Activated T-cell treated with anti-CD3 and anti-CD28 coated beads, Interleukin-2, amount 50 U/mL, for 48 hours (primary cell): Measurements from ENCODE around the gene FOXP3.

Source experiments
- DNase-seq, 2 experiments: peaks; one replicate each; pipeline ENCODE4 v3.0.0-alpha.2; 2020

The FOXP3 gene

GRCh38 chrX:49247916-49248811, 16.3 kb downstream of the FOXP3 start:
- no peak for DNase-seq

- no peak for DNase-seq
Measured at GRCh38 chrX:49247346-49247745, 17.2 kb downstream of the FOXP3 start.

DNA sequence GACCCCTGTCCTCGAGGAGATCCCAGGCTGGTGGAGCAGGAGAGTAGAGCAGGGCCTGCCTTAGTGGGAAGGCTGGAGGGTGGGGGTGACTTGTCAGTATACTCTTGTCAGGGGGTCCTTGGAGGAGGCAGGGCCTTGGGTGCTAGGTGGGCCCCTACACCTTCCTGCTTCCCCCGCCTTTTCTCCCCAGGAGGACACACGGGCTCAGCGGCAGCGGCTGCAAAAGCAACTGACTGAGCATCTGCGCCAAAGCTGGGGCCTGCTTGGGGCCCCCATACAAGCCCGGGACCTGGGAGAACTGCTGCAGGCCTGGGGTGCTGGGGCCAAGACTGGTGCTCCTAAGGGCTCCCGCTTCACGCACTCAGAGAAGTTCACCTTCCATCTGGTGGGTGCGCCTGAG, 18.0 kb downstream of the FOXP3 start:
- no peak for DNase-seq

DNA sequence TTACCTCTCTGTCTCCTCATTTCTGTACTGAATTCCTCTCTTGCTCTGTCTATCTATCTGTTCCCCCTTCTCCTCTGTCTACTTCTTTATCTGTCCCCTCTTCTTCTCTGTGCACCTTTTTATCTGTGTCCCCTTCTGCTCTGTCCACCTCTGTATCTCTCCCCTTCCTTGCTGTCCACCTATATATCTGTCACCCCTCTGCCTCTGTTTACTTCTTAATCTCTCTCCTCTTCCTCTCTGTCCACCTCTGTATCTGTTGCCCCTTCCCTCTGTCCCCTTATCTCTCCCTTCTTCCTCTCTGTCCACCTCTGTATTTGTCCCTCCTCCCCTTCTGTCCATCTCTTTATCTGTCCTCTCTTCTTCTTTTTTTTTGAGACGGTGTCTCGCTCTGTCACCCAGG, 20.3 kb downstream of the FOXP3 start:
- no peak for DNase-seq

DNA sequence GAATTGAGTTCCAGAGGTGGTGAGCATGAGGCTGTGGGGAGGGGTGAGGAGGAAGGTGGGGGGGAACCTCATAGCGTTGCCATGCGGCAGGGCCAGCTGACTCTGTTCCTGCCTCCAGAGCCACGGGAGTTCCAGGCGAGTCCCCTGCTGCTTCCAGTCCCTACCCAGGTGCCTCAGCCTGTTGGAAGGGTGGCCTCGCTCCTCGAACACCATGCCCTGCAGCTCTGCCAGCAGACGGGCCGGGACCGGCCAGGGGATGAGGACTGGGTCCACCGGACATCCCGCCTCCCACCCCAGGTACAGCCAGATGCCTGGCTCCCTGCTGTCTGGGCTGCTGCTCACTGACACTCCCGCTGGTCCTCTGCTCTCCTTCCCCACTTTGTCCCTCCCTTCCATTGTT, 21.3 kb downstream of the FOXP3 start:
- no peak for DNase-seq

DNA sequence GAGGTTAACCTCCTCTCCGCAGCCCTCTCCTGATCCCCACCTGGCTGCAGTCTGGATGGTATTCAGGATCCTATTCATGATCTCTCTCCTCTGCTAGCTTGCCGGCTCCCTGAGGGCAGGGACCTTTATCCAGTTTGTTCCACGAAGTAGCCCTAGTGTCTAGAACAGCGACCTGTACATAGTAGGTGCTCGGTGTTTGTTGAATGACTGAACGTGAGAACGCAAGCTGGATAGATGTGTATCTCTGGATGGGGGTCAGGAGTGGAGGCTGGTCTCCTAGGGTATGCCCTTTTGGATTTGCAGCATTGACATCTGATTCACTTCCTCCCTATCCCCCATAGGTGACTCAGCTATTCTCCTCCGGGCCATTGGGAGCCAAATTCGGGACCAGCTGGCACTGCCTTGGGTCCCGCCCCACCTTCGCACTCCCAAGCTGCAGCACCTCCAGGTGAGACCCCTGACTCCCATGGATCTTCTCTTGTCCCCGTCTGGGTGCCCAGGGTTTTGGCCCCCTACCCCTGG, 21.9 kb downstream of the FOXP3 start:
- no peak for DNase-seq

GRCh38 chrX:49238735-49239134, 25.8 kb downstream of the FOXP3 start:
- DNase-seq, result no peak

DNA sequence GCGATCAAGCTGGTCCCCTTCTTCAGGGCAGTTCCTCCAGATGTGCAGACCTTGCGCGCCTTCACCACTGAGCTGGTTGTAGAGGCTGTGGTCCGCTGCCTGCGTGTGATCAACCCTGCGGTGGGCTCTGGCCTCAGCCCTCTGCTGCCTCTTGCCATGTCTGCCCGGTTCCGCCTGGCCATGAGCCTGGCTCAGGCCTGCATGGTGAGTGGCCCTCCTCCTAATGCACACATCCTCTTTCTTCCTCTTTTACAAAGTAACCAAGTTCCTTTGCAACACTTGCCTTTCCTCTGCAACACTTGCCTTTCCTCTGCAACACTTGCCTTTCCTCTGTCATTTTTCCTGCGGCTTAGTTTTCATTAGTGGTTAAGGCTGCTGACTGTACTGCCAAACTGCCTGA, 27.4 kb downstream of the FOXP3 start:
- DNase-seq, result no peak

- DNase-seq, result no peak
Measured at GRCh38 chrX:49233887-49234555, 30.5 kb downstream of the FOXP3 start.

- no peak for DNase-seq
Measured at GRCh38 chrX:49233176-49233575, 31.3 kb downstream of the FOXP3 start, which contains the start of gene CACNA1F. TSS of gene CACNA1F (minus strand) at chrX:49233340. CDS start at chrX:49233309, 31 bp downstream.

DNA sequence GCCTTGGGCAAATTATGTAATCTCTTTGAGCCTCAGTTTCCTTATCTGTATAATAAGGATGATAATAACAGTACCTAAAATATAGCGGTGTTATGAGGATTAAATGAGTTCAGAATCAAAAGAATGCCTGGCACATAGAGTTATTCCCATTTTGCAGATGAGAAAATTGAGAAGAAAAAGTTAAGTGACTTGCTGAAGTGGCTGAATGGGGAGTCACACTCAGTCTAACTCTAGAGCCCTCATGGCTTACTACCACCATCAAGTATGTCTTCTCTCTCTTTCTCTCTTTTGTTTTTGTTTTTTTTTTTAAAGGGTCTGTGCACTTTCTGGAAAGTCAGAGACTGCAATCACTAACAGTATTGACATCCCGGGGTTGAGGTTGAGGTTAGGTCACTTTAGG, 32.0 kb downstream of the FOXP3 start:
- DNase-seq, result no peak

GRCh38 chrX:49231333-49232000, 33.0 kb downstream of the FOXP3 start:
- no peak for DNase-seq

DNA sequence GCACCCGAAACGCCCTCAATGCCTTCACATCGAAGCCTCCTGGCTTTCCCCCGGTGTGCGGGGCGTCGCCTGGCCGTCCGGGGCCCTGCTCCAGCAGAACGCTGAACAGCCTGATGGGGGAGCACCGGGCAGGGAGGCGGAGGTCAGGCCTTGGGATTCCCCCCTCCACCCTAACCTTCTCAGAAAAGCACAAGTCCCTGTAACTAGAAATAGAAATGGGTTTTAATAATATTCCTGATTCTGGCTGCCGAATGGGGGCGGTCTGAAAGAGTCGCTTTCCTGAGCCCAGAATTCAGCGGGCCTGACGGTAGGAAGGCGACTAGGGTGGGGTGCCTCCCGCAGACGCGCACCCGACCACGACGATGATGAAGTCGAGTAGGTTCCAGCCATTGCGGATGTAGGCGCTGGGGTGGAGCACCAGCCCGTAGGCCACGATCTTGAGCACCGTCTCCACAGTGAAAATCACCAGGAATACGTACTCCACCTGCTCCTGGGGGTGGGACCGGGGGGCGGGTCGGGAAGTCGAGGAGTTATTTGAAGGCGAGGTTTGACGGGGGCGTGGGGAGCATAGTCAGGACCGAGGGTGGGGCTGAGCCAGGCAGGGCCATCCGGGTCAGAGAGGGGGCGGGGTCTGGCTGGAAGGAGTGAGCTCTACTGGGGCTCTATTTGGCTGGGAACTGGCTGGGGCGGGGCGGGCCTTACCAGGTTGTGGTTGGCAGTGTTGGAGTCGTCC, 33.8 kb downstream of the FOXP3 start:
- peak; percentile 72 to 79 for DNase-seq

DNA sequence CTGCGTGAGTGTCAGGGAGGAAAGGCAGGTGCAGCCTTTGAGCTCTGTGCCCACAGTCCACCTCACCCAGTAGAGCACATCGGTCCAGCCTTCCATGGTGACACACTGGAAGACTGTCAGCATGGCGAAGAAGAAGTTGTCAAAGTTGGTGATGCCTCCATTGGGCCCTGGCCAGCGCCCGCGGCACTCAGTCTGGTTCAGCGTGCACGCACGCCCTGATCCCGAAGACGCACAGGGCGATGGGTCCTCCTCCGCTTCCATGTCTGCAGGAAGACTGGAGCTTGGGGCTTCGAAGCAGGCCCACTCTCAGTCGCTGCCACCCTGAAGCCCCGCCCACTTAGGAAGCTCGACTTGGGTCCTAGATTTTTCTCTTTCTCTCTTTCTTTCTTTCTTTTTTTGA, 36.3 kb downstream of the FOXP3 start:
- DNase-seq, result no peak

DNA sequence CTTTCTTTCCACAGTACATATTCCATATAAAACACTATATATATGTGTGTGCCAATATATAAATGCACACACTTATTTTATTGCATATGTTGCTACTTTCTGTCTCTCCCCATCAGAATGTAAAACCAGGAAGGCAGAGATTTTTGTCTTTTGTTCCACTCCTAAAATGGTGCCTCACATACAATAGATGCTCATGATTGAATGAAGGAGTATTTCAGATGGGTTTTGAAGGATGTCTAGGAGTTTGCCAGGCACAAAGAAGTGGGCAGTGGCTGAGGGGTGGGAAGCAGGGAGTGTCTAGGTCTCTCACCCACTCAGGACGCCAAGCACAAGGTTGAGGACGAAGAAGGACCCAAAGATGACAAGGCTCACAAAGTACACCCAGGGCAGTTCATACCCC, 36.8 kb downstream of the FOXP3 start:
- no peak for DNase-seq

- DNase-seq, result no peak
Measured at GRCh38 chrX:49226946-49227345, 37.6 kb downstream of the FOXP3 start.

GRCh38 chrX:49225858-49226257, 38.7 kb downstream of the FOXP3 start:
- no peak for DNase-seq

DNA sequence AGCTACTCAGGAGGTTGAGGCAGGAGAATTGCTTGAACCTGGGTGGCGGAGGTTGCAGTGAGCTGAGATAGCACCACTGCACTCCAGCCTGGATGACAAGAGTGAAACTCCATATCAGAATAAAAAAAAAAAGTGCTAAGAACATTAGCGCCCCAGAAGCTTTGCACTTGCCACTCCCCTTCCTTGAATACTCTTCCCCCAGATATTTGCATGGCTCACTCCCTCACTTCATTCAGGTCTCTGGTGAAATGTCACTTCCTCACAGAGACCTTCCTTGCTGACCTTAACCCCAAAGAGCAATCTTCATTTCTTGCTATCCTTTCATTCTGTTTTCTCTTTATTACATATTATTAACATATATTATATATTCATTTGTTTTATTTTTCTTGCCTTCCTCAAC, 42.6 kb downstream of the FOXP3 start:
- no peak for DNase-seq

GRCh38 chrX:49220100-49220499, 44.4 kb downstream of the FOXP3 start:
- no peak for DNase-seq

DNA sequence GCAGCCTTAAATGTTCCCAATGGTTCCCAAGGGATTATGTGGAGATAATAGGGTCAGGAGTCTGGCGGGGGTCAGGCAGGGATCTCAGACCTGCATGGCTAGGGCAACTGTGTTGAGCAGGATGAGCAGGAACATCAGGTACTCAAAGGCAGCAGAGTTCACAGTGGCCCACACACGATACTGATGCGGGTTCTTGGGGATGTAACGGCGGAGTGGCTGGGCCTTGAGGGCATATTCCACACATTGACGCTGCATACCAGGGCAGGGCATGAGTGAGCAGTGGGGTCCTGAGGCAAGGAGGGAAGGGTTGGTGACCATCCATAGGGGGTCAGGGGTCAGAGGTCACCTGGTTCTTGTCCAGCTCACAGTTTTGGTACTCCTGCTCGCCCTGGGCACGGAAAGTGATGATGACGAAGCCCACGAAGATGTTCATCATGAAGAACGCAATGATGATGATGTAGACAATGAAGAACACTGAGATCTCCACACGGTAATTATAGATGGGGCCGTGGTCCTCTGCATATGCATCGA, 49.4 kb downstream of the FOXP3 start:
- DNase-seq, result no peak

DNA sequence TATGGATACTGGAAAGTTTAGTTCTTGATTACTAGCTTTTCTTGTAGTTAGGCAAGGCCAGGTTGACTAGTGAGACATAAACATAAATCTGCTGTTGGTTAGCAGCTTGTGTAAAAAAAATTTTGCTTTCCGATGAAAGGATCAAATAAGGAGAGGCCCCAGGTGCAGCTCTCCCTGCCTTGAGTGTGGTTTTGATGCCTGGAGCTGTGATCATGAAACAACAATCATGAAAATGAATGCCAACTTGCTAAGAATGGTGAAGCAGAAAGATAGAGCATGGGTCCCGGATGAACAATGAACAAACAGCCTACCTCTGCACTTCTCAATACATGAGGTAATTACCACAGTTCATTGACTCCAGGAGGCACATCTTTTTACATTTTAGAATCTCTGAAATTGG, 50.1 kb downstream of the FOXP3 start:
- no peak for DNase-seq

DNA sequence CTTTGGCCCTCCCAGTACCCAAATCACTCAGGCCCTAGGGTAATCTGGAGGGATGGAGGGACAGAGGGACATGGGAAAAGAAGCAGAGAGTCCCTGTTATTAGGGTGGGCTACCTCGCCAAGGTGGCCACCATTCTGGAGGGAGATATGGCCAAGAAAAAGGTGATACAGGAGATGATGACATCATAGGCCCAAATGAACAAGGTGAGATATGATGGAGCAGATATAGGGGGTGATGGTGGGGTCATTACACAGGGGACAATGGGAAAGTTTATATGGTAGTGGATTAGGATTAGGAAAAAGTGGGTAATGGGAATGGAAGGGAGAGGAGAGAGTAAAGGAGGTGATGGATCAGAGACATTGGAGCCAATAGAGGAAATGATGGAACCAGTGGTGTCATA, 51.6 kb downstream of the FOXP3 start:
- DNase-seq, result no peak

DNA sequence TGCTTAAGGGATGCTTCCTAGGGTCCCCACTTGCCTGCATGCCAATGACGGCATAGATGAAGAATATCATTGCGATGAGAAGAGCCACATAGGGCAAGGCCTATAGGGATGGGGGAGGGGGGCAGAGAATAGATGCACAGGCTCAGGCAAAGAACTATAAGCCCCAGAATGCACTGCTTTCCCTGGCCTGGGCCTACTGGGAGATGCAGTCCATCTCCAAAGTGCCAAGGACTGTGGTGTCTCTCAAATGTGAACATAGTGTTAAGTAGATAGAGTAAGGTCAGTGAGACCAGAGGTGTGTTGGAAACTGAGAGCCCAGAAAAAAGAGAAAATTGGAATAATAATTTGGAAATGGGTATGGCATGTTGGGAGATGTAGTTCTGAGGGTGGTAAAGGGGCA, 52.3 kb downstream of the FOXP3 start:
- no peak for DNase-seq
